Neural progenitor cell (in vitro differentiated cells): ENCODE measurements around the gene INSR.

Source experiments
- EZH2 ChIP-seq: fragments of 200-600 bp; sonication (generic); IDR thresholded peaks from 2 replicates; pipeline ENCODE4 v1.6.1; 2017; ENCODE audit warnings: antibody characterized with exemption, mild to moderate bottlenecking, moderate library complexity
- EZH2phosphoT487 ChIP-seq: fragments of 200-600 bp; sonication (generic); IDR thresholded peaks from 2 replicates; pipeline ENCODE4 v1.6.1; 2017; ENCODE audit warnings: antibody characterized with exemption
- TF ChIP-seq, protein P1 (sequence below): fragments of 200-600 bp; sonication (generic); IDR thresholded peaks from 2 replicates; pipeline ENCODE4 v1.5.1; 2017; ENCODE audit warnings: antibody characterized with exemption, mild to moderate bottlenecking

- no peak for TF ChIP-seq EZH2phosphoT487
- TF ChIP-seq, protein P1, sequence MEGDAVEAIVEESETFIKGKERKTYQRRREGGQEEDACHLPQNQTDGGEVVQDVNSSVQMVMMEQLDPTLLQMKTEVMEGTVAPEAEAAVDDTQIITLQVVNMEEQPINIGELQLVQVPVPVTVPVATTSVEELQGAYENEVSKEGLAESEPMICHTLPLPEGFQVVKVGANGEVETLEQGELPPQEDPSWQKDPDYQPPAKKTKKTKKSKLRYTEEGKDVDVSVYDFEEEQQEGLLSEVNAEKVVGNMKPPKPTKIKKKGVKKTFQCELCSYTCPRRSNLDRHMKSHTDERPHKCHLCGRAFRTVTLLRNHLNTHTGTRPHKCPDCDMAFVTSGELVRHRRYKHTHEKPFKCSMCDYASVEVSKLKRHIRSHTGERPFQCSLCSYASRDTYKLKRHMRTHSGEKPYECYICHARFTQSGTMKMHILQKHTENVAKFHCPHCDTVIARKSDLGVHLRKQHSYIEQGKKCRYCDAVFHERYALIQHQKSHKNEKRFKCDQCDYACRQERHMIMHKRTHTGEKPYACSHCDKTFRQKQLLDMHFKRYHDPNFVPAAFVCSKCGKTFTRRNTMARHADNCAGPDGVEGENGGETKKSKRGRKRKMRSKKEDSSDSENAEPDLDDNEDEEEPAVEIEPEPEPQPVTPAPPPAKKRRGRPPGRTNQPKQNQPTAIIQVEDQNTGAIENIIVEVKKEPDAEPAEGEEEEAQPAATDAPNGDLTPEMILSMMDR: no peak
- no peak for TF ChIP-seq EZH2
Measured at GRCh38 chr19:7228935-7229541, 65.2 kb downstream of the INSR start.
